GM12878 (cell line): Measurements from ENCODE around the gene CNTN4.

Experiments
- CTCF ChIP-seq, 3 experiments: IDR thresholded peaks in 2 of 3; conservative IDR thresholded peaks in 1 of 3; 2 replicates each; pipeline ENCODE4 v1.5.1; 2011; ENCODE audit warnings: low read depth in 3 of 3, low read length in 3 of 3, mild to moderate bottlenecking in 3 of 3, control low read depth in 2 of 3, moderate library complexity in 2 of 3, inconsistent platforms in 1 of 3, mixed read lengths in 1 of 3; ENCODE audit not compliant: control insufficient read depth in 2 of 3, insufficient read depth in 1 of 3; ENCODE audit errors: extremely low read depth in 1 of 3
- EGR1 ChIP-seq, 2 experiments: IDR thresholded peaks; 1 replicate in 1 of 2; 2 replicates in 1 of 2; pipeline ENCODE4 v1.6.1; 2011 to 2012; ENCODE audit warnings: low read depth in 2 of 2, low read length in 2 of 2, borderline replicate concordance in 1 of 2, mild to moderate bottlenecking in 1 of 2, moderate library complexity in 1 of 2
- EZH2 ChIP-seq: IDR thresholded peaks from 2 replicates; pipeline ENCODE4 v1.6.1; 2012; ENCODE audit warnings: low read depth, mild to moderate bottlenecking, control low read depth, inconsistent platforms, low read length, borderline replicate concordance; ENCODE audit not compliant: control insufficient read depth
- SPI1 ChIP-seq: IDR thresholded peaks from 2 replicates; pipeline ENCODE4 v1.6.1; 2011; ENCODE audit warnings: low read depth, mild to moderate bottlenecking, low read length, moderate library complexity, borderline replicate concordance; ENCODE audit not compliant: insufficient read depth
- ZBED1 ChIP-seq: IDR thresholded peaks from 2 replicates; pipeline ENCODE4 v1.6.1; 2016; ENCODE audit warnings: borderline replicate concordance
- ZNF384 ChIP-seq: IDR thresholded peaks from 2 replicates; pipeline ENCODE4 v1.6.1; 2012; ENCODE audit warnings: low read depth, mild to moderate bottlenecking, low read length, improper control_type of control experiment, borderline replicate concordance

GRCh38 chr3:2684046-2684445, 585.4 kb downstream of the CNTN4 start:
- TF ChIP-seq ZNF384 (no peak), SPI1 (no peak), ZBED1 (no peak), EGR1 (IDR thresholded peaks at IDR 0.05; ENCODE audit: borderline replicate concordance in 1 of 2, low read depth in 2 of 2, low read length in 2 of 2) (no peak), EZH2 (no peak), CTCF (IDR thresholded peaks at IDR 0.05 in 2 of 3, conservative IDR thresholded peaks at IDR 0.05 in 1 of 3; ENCODE audit: control insufficient read depth in 2 of 3, extremely low read depth in 1 of 3, insufficient read depth in 1 of 3, low read depth in 3 of 3, low read length in 3 of 3) (no peak)
